Endodermal cell (in vitro differentiated cells): ENCODE measurements around the gene C1orf21. TPM values are rescaled to one million over a fixed set of nuclear protein-coding genes. Genes with fewer than 3 reads are reported as not detected.

Source experiments
- DNase-seq: peaks from one replicate; pipeline ENCODE4 v3.0.0-alpha.2; 2017
- H3K27ac ChIP-seq: 2 replicates; pipeline ENCODE4 v1.5.1; 2013; ENCODE audit warnings: mild to moderate bottlenecking, low read depth, low read length, moderate library complexity
- H3K27me3 ChIP-seq: 2 replicates; pipeline ENCODE4 v1.6.1; 2013; ENCODE audit warnings: mild to moderate bottlenecking, low read length, moderate library complexity; ENCODE audit not compliant: insufficient read depth, control insufficient read depth, poor library complexity, severe bottlenecking
- H3K36me3 ChIP-seq: 2 replicates; pipeline ENCODE4 v1.7.0; 2013; ENCODE audit warnings: mild to moderate bottlenecking, low read length, moderate library complexity; ENCODE audit not compliant: control insufficient read depth, insufficient read depth
- H3K4me1 ChIP-seq: one replicate; pipeline ENCODE4 v1.7.0; 2013; ENCODE audit warnings: low read length; ENCODE audit not compliant: control insufficient read depth, insufficient read depth
- H3K4me3 ChIP-seq: 2 replicates; pipeline ENCODE4 v1.5.1; 2013; ENCODE audit warnings: mild to moderate bottlenecking, low read length, moderate library complexity
- H3K9ac ChIP-seq: 2 replicates; pipeline ENCODE4 v1.6.1; 2013; ENCODE audit warnings: mild to moderate bottlenecking, low read length, moderate library complexity; ENCODE audit not compliant: poor library complexity, severe bottlenecking; ENCODE audit errors: extremely low read depth
- H3K9me3 ChIP-seq: 2 replicates; pipeline ENCODE4 v1.6.1; 2013; ENCODE audit warnings: mild to moderate bottlenecking, low read length, moderate library complexity; ENCODE audit not compliant: control insufficient read depth
- H3K27ac Mint-ChIP-seq: 2 replicates; pipeline ENCODE4 v1.8.0; 2020; ENCODE audit warnings: mixed read lengths
- H3K27me3 Mint-ChIP-seq: 2 replicates; pipeline ENCODE4 v1.8.0; 2021; ENCODE audit warnings: mild to moderate bottlenecking, mixed read lengths; ENCODE audit not compliant: insufficient read depth
- H3K36me3 Mint-ChIP-seq: 2 replicates; pipeline ENCODE4 v1.8.0; 2020; ENCODE audit warnings: low read depth, mixed read lengths
- H3K4me1 Mint-ChIP-seq: 2 replicates; pipeline ENCODE4 v1.8.0; 2020; ENCODE audit warnings: mixed read lengths
- H3K4me3 Mint-ChIP-seq: 2 replicates; pipeline ENCODE4 v1.8.0; 2020; ENCODE audit warnings: mild to moderate bottlenecking, moderate library complexity, mixed read lengths
- H3K9me3 Mint-ChIP-seq: 2 replicates; pipeline ENCODE4 v1.8.0; 2020; ENCODE audit warnings: mild to moderate bottlenecking, mixed read lengths
- CTCF ChIP-seq: fragments of 200-600 bp; sonication (generic); conservative IDR thresholded peaks from 2 replicates; pipeline ENCODE4 v1.5.0; 2021; ENCODE audit warnings: antibody characterized with exemption, mild to moderate bottlenecking
- WGBS, 2 experiments: methylation state at CpG; one replicate each; pipeline versions ENCODE4 v1.1.5 to v1.1.7; 2013; ENCODE audit warnings: missing lambda C conversion rate in 2 of 2, mixed read lengths in 1 of 2; ENCODE audit not compliant: insufficient coverage in 1 of 2, insufficient read length in 1 of 2; 5-methylcytosine and 5-hydroxymethylcytosine counted together
- total RNA-seq, 2 donors: library from RNA; stranded (reverse); fragmentation: NEBNext Ultra II Directional in 1 of 2; extraction: Animal tissue kit (Norgen Biotek cat#: 25700) in 1 of 2; gene quantifications; 2 replicates in 1 of 2; 3 replicates in 1 of 2; pipeline ENCODE4 v1.2.1, GENCODE V29; 2021

The C1orf21 gene
- total RNA-seq, 2 donors from 2014 or later: 9.1 to 10.2 TPM

- H3K4me3 ChIP-seq: no peak overlapping the region
- no peak for DNase-seq
- TF ChIP-seq CTCF: no peak
- no peaks in the 10 kb centered on the region for H3K27me3 ChIP-seq
- Mint-ChIP-seq H3K36me3 (no peaks in the 10 kb centered on the region), H3K4me3 (no peak overlapping the region), H3K4me1 (peaks cover 6% of the 10 kb centered on the region), H3K27me3 (no peaks in the 10 kb centered on the region), H3K9me3 (no peaks in the 10 kb centered on the region), H3K27ac (no peak overlapping the region)
- no peak overlapping the region for H3K27ac ChIP-seq
- H3K9ac ChIP-seq: no peak overlapping the region
- H3K9me3 ChIP-seq: no peaks in the 10 kb centered on the region
- no peaks in the 10 kb centered on the region for H3K4me1 ChIP-seq
- no peaks in the 10 kb centered on the region for H3K36me3 ChIP-seq
- 94 to 96% methylated on average over 3 to 4 of the region's 4 CpGs for WGBS, 2 experiments
Measured at GRCh38 chr1:184518736-184519357, 132.0 kb downstream of the C1orf21 start.

- H3K9ac ChIP-seq: no peak overlapping the region
- no peaks in the 10 kb centered on the region for H3K9me3 ChIP-seq
- H3K27ac ChIP-seq: no peak overlapping the region
- peaks cover 6% of the 10 kb centered on the region for H3K4me1 Mint-ChIP-seq
- no peaks in the 10 kb centered on the region for H3K36me3 Mint-ChIP-seq
- TF ChIP-seq CTCF: no peak
- H3K4me1 ChIP-seq: no peaks in the 10 kb centered on the region
- H3K9me3 Mint-ChIP-seq: no peaks in the 10 kb centered on the region
- H3K27me3 Mint-ChIP-seq: no peaks in the 10 kb centered on the region
- 68% methylated on average over 2 of the region's 2 CpGs; no CpG with 5 or more reads in 1 of the 2 experiments for WGBS, 2 experiments
- H3K4me3 Mint-ChIP-seq: no peak overlapping the region
- no peak overlapping the region for H3K27ac Mint-ChIP-seq
- H3K4me3 ChIP-seq: no peak overlapping the region
- no peaks in the 10 kb centered on the region for H3K36me3 ChIP-seq
- no peaks in the 10 kb centered on the region for H3K27me3 ChIP-seq
- DNase-seq: no peak
Measured at GRCh38 chr1:184520336-184520735, 133.5 kb downstream of the C1orf21 start.

GRCh38 chr1:184524248-184524647, 137.4 kb downstream of the C1orf21 start:
- H3K4me1 Mint-ChIP-seq: peaks cover 4% of the 10 kb centered on the region
- DNase-seq: no peak
- Histone ChIP-seq H3K27ac (no peak overlapping the region), H3K27me3 (no peaks in the 10 kb centered on the region), H3K4me1 (peaks cover 2% of the 10 kb centered on the region), H3K36me3 (no peaks in the 10 kb centered on the region), H3K4me3 (no peak overlapping the region), H3K9me3 (no peaks in the 10 kb centered on the region), H3K9ac (no peak overlapping the region)
- no peak overlapping the region for H3K4me3 Mint-ChIP-seq
- 89% methylated on average over 1 of the region's 1 CpG; no CpG with 5 or more reads in 1 of the 2 experiments for WGBS, 2 experiments
- TF ChIP-seq CTCF: no peak
- H3K36me3 Mint-ChIP-seq: no peaks in the 10 kb centered on the region
- H3K27me3 Mint-ChIP-seq: no peaks in the 10 kb centered on the region
- no peaks in the 10 kb centered on the region for H3K9me3 Mint-ChIP-seq
- H3K27ac Mint-ChIP-seq: no peak overlapping the region
